Retinal pigment epithelial cell (primary cell): ENCODE data around the gene GRID1.

Experiments
- DNase-seq: peaks from one replicate; pipeline ENCODE4 v3.0.0-alpha.2; 2010; ENCODE audit warnings: low read depth
- H3K4me3 ChIP-seq: 2 replicates; pipeline ENCODE4 v1.5.1; 2011; ENCODE audit warnings: mild to moderate bottlenecking, low read length, control low read depth, moderate library complexity
- CTCF ChIP-seq: conservative IDR thresholded peaks from 2 replicates; pipeline ENCODE4 v1.5.1; 2011; ENCODE audit warnings: low read depth, low read length, control low read depth, inconsistent platforms

The GRID1 gene

GRCh38 chr10:85647741-85648140 is 718.9 kb downstream of the GRID1 start:
- no peak overlapping the region for H3K4me3 ChIP-seq
- no peak for TF ChIP-seq CTCF
- DNase-seq, result no peak

DNA sequence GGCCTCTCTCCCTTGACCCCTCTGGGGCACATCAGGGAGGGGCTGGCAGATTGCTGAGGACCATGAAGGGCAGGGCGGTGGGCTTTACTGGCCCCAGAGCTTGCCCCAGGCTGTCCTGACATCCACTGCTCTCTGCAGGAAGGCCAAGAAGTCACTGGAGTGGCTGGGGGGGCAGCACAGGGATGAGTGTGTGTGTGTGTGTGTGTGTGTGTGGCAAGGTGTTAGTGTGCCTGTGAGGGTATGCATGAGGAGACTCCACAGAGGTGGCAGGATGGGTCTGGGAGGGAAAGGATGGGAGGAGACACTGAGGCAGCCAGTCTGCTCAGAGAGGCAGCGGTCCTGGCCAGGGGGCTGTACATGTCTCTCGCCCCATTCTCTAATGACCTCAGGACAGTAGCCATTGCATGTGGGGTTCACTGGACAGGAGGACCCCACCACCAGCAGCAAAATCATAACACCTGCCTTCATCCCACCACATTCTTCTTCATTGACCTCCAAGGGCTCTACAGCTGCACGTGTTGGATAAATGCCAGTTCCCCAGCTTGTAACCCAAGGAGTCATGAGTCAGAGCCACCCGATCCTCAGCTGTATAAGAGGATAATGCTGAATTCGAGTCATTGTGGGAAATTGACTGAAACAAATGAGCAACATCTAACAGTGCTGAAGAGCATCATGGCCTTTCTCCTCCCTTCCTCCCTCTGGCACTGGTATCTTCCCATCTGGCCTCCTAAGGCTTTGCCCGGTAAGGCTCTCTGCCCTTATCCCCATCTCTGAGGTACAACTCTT is 720.5 kb downstream of the GRID1 start:
- TF ChIP-seq CTCF, result no peak
- H3K4me3 ChIP-seq, result no peak overlapping the region
- peak; percentile 45 for DNase-seq

GRCh38 chr10:85645053-85645452 is 721.5 kb downstream of the GRID1 start:
- no peak for TF ChIP-seq CTCF
- H3K4me3 ChIP-seq, result no peak overlapping the region
- DNase-seq, result no peak

DNA sequence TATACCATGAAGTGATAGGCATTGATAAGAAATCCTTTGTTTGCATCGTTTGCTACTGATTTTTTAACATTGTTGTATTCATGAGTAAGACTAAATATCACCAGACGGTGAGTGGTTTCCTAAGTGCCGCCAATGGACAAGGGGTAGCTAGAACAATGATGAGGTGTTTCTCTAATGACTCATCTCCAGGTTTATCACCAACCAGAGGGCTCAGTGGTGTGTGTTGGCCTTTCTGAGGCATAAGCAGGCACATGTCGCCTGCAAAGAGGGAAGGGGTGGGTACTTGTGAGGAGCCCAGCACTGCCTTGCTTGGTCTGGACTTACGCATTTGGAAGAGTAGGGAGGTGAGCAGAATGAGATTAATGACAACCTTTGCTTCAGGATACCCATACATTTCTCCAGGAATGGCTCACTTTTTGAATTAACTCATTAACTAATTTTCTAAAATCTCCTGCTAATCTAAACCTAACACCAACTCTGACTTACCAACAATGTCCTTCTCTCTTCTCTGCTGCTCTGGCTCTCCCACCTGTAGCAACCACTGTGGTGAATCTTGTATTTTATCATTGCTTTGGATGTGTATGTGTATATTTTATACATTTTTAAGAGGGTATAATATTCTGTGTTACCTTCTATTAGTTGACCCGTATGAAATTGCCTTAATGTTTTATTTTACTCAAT is 722.6 kb downstream of the GRID1 start:
- H3K4me3 ChIP-seq, result no peak overlapping the region
- DNase-seq, result peak; percentile 3
- TF ChIP-seq CTCF, result no peak

DNA sequence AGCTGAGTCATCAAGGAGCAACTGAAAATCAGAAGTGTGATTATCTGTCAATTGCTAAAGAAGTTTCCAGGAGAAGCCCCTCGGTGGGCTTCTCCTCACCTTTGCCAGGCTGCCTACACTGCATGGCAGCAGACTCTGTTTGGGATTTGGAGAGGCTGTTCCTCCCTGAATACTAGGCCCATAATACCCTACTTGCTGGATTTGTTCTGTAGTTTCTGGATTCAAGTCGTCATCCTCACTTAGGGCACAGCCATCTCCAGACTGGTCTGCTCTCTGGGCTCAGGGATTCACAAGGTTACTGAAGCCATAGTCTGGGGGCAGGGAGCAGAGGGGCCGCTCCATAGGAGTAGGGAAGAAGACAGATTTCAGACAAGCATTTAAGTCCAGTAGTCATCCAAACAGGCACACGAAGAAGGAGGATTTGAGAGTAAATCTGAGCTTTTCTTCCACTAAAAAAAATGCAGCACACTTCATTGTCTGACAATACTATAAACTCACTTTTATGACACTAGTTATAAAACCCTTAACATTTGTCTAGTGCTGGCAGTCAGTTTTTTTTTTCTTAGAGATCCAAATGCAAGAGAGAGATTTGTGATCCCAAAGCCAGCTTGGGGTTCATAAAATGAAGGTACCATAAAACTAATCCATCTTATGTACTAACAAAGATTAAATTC is 723.3 kb downstream of the GRID1 start:
- no peak for TF ChIP-seq CTCF
- DNase-seq, result no peak
- no peak overlapping the region for H3K4me3 ChIP-seq

DNA sequence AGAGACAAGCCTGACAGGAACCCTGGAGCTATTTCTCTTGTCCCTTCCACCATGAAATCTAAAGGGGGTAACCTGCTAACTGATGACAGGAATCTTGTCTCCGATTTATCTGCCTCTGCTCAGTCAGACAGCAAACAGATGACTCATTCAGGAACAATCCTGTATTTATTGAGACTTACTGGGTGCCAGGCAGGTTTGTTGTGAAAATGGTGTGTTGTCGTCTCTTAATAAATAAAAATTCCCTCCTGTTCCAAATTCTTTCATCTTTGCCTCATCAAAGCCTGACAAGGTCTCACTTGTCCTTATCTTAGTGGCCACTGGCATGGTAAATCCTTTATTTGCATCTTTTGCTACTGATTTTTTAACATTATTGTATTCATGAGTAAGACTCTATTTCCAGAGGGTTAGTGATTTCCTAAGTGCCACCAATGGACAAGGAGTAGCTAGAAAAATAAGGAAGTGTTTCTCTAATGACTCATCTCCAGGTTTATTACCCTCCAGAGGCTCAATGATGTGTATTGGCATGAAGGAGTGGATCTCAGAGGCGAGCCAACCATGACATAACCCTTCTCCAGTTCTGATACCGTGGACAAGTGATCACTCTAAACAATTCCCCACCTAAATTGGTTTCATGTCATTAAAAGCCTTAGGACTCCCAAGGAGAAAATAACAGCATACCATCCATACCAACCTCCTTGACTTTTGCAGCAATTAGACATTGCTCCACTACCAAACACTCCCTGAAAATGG is 724.0 kb downstream of the GRID1 start:
- H3K4me3 ChIP-seq, result no peak overlapping the region
- peak; percentile 16 for DNase-seq
- no peak for TF ChIP-seq CTCF
